Breast epithelium (tissue), 3 donors: ENCODE results near the gene KANSL1L.

ENCODE experiments used
- POLR2A ChIP-seq: fragments of 450-650 bp; IDR thresholded peaks from one replicate; pipeline ENCODE4 v1.6.1; 2016; ENCODE audit warnings: antibody characterized with exemption, mild to moderate bottlenecking, moderate library complexity
- POLR2AphosphoS5 ChIP-seq, 3 donors: sonication (generic); formaldehyde crosslinking; IDR thresholded peaks; one replicate each; pipeline ENCODE4 v1.6.1; 2017; ENCODE audit warnings: antibody characterized with exemption in 3 of 3
- TF ChIP-seq, protein P1 (sequence below), 3 donors: fragments of 450-650 bp; IDR thresholded peaks; one replicate each; pipeline ENCODE4 v1.5.1; 2016 to 2017; ENCODE audit warnings: antibody characterized with exemption in 3 of 3, mild to moderate bottlenecking in 3 of 3, moderate library complexity in 3 of 3

DNA sequence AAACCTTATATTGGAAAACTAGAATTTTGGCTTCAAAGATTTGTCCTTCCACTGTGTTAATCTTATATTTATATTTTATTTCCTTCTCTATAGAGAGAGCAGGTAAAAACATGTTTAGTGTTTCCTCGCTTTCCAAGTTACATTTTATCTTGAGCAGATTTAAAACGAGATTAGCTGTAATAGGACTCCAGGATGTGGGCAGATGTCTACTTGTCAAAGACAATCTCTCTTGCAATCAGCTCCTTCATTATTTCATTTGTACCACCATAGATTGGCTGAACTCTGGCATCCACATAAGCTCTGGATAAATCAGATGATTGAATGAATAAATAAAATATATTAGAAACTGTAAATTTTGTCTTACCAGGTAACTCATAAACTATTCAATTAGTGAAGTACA lies 17.5 kb upstream of the KANSL1L start:
- TF ChIP-seq, protein P1, sequence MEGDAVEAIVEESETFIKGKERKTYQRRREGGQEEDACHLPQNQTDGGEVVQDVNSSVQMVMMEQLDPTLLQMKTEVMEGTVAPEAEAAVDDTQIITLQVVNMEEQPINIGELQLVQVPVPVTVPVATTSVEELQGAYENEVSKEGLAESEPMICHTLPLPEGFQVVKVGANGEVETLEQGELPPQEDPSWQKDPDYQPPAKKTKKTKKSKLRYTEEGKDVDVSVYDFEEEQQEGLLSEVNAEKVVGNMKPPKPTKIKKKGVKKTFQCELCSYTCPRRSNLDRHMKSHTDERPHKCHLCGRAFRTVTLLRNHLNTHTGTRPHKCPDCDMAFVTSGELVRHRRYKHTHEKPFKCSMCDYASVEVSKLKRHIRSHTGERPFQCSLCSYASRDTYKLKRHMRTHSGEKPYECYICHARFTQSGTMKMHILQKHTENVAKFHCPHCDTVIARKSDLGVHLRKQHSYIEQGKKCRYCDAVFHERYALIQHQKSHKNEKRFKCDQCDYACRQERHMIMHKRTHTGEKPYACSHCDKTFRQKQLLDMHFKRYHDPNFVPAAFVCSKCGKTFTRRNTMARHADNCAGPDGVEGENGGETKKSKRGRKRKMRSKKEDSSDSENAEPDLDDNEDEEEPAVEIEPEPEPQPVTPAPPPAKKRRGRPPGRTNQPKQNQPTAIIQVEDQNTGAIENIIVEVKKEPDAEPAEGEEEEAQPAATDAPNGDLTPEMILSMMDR (IDR thresholded peaks at IDR 0.05), result no peak
- TF ChIP-seq POLR2AphosphoS5 (IDR thresholded peaks at IDR 0.05) (no peak), POLR2A (no peak)
